ENCODE measurements around the gene PRKAG3. TPM values are rescaled to one million over a fixed set of nuclear protein-coding genes. Genes with fewer than 3 reads are reported as not detected.

Gene PRKAG3
- total and polyA plus RNA-seq, 9 of the 15 experiments (the other 6 are each of a cell fraction or from before 2014, with no cell fraction given), result not detected

- ATAC-seq, result peak; percentile 86
- H3K4me2 ChIP-seq (ENCODE audit: insufficient read depth, low read length), result no peak overlapping the region
- TF ChIP-seq ZNF239 (CRISPR knock-in tag; IDR thresholded peaks at IDR 0.05), result no peak
- no peak for TF ChIP-seq ZNF507 (tag; conservative IDR thresholded peaks at IDR 0.05)
- no peak for TF ChIP-seq HCFC1 (IDR thresholded peaks at IDR 0.05; ENCODE audit: low read depth, low read length)
- TF ChIP-seq TCF3 (CRISPR knock-in tag; IDR thresholded peaks at IDR 0.05), result no peak
- TF ChIP-seq HMG20A (CRISPR knock-in tag; conservative IDR thresholded peaks at IDR 0.05), result no peak
- no peak for TF ChIP-seq KLF16 (IDR thresholded peaks at IDR 0.05)
- TF ChIP-seq ZNF609 (CRISPR knock-in tag; IDR thresholded peaks at IDR 0.05; ENCODE audit: borderline replicate concordance), result no peak
- TF ChIP-seq STAG1 (CRISPR knock-in tag; IDR thresholded peaks at IDR 0.05; ENCODE audit: borderline replicate concordance), result peak; percentile 61; the same call in 1 of the 2 replicates
- TF ChIP-seq PHF21A (IDR thresholded peaks at IDR 0.05; ENCODE audit: borderline replicate concordance, low read depth), result no peak
- no peak for TF ChIP-seq SMARCC2 (IDR thresholded peaks at IDR 0.05; ENCODE audit: low read depth)
Measured at GRCh38 chr2:218852911-218853667, 21.5 kb upstream of the PRKAG3 start.

More at GRCh38 chr2:218852911-218853667, 21.5 kb upstream of the PRKAG3 start:
- 27% methylated on average over 12 of the region's 16 CpGs for WGBS (ENCODE audit: insufficient coverage, low coverage, missing lambda C conversion rate)
- H4K20me1 ChIP-seq (replicated peaks; ENCODE audit: control insufficient read depth, insufficient read depth, low read length), result no peaks in the 10 kb centered on the region
- H3K9me1 ChIP-seq (ENCODE audit: control insufficient read depth, insufficient read depth, low read length), result no peaks in the 10 kb centered on the region
- no peaks in the 10 kb centered on the region for H3K9me3 ChIP-seq (replicated peaks; ENCODE audit: control insufficient read depth, insufficient read depth, low read depth, low read length)
- intact Hi-C loops (cut with micrococcal nuclease), result loop anchor here (1.0 to 10.0 kb wide), 2 partner anchors 45 to 302 kb away; no protein-coding TSS in a partner anchor
- POLR2A ChIA-PET, result no interaction called here
- FAIRE-seq, result peak; percentile 86
- H3K79me2 ChIP-seq (ENCODE audit: control insufficient read depth, insufficient read depth, low read length), result no peaks in the 10 kb centered on the region
- no peak overlapping the region for H2AFZ ChIP-seq (ENCODE audit: low read depth, low read length)
- in situ Hi-C loops (cut with MboI), result loop anchor here (10.0 kb wide), 1 partner anchor 262 kb away; no protein-coding TSS in a partner anchor
- CTCF ChIA-PET (ENCODE audit: low intra/inter-chr PET ratio), result interaction anchor here (0.7 to 1.7 kb wide), 4 partner anchors 45 to 255 kb away, joined by 3 to 10 read pairs (median 3); no protein-coding TSS in a partner anchor
- H3K9ac ChIP-seq (ENCODE audit: insufficient read depth in 1 of 2, low read depth in 2 of 2, low read length in 2 of 2), result no peak overlapping the region
- no TSS peak for BruUV-seq (replicated peaks)
- peaks cover 0 to 27% of the 10 kb centered on the region in 2 experiments; a peak in 2 of 5 replicates for H3K27me3 ChIP-seq (ENCODE audit: control insufficient read depth in 2 of 2, insufficient read depth in 2 of 2, low read length in 2 of 2)
- no peak overlapping the region for H3K27ac ChIP-seq (ENCODE audit: extremely low read depth, low read depth, low read length)
- DNase-seq (ENCODE audit: extremely low read depth in 1 of 4, low spot score in 3 of 4), result peak; percentile 50 to 68 (median 52)
- no peaks in the 10 kb centered on the region for H3K36me3 ChIP-seq (ENCODE audit: control insufficient read depth, insufficient read depth, low read length)
- H3K4me3 ChIP-seq, result no peak overlapping the region
- no peaks in the 10 kb centered on the region; a peak in 1 of 5 replicates for H3K4me1 ChIP-seq (replicated peaks in 1 of 2; ENCODE audit: control insufficient read depth in 2 of 2, insufficient read depth in 2 of 2, low read length in 2 of 2)

Data from K562 (cell line).